ENCODE results near the gene DAD1. TPM values are rescaled to one million over a fixed set of nuclear protein-coding genes. Genes with fewer than 3 reads are reported as not detected.

The DAD1 gene
- 227 and 324 TPM in 2 replicates for total RNA-seq

DNA sequence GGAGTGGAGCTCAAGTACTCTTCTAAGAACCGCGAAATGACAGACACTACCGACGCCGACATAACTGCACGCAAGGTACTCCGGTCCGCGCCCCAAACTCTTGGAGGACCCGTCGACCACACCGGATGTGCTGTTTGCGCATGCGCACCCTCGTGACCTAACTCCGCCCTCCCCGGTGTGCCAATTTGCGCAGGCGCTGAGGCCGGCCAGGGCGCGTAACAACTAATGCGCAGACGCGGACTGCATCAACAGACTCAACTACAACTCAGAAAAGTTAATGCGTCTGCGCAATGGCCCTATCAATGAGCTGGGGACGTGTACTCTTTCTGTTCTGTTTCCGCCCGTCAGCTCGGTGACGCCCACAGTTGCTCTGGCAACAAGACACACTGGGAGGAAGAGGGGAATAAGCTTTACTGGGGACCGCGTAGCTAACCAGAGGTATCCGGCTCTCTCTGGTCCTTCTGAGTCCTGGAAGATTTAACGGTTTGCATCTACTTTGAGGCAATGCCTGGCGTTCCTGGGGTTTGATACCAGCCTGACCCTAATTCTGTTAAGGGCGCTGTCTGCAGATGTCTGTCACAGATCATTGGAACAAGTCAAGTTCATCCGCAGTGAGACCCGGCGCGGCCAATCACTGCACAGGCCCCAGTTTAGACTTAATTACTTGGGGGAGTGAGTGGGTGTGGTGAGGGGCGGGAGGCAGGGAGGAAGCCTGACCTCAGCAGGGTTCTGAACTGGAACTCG, at the start of gene DAD1:
Gene DAD1, minus strand, starts transcription at position 129 of the 744 bp plus-strand sequence. Its CDS starts 67 bp downstream, at position 62.

DNA sequence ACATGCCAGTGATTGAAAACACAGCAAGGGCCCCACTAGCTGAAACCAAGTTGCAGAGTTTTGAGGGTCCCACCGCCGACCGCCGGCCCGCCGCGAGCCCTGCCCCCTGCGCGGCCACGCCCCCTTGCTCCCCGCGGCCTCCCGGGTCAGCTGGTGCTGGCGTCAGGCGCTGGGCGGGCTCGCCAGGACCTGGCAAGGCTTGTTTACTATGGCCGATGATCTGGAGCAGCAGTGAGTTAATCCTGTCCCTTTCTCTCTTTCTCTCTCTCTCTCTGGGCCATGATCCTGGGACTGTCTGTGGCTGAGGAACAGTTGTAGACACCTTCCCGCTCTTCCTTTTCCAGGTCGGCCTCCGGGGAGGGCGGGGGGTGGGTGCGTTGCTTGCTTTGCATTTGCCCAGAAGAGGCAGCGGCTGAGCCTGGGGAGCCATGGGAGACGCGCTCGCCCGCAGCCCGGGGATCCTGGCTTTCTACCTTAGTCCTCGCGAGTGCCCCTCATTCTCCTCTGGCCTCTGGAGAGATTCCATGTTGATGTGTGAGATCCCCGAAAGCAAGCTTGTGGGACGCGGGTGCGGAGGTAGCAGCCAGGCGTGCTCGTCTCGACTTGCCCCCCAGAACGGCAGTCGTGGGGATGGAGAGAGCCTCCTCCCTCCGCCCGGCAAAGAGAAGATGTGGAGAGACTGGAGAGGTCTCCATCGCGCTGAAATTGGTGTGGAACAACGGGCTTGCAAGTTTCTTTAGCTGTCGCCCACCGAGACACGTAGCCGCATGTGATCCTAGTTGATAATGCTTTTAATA, 9.3 kb upstream of the DAD1 start, which contains the start of gene ABHD4:
Gene ABHD4, plus strand, starts transcription at position 202 of the 797 bp plus-strand sequence. Its CDS starts 7 bp downstream, at position 209.

Small RNAs within 50 kb of the gene (small RNA-seq; reads per million reads assigned to genes)
- gene TRAJ1 (ENCODE audit: low replicate concordance), result not detected
- gene TRAJ10 (ENCODE audit: low replicate concordance), result not detected
- not detected for gene TRAJ11 (ENCODE audit: low replicate concordance)
- gene TRAJ12 (ENCODE audit: low replicate concordance), result not detected
- gene TRAJ13 (ENCODE audit: low replicate concordance), result not detected
- gene TRAJ14 (ENCODE audit: low replicate concordance), result not detected
- not detected for gene TRAJ16 (ENCODE audit: low replicate concordance)
- gene TRAJ17 (ENCODE audit: low replicate concordance), result not detected
- not detected for gene TRAJ18 (ENCODE audit: low replicate concordance)
- gene TRAJ19 (ENCODE audit: low replicate concordance), result not detected
- not detected for gene TRAJ2 (ENCODE audit: low replicate concordance)
- not detected for gene TRAJ20 (ENCODE audit: low replicate concordance)
- gene TRAJ21 (ENCODE audit: low replicate concordance), result not detected
- not detected for gene TRAJ22 (ENCODE audit: low replicate concordance)
- not detected for gene TRAJ23 (ENCODE audit: low replicate concordance)
- gene TRAJ24 (ENCODE audit: low replicate concordance), result not detected
- not detected for gene TRAJ25 (ENCODE audit: low replicate concordance)
- not detected for gene TRAJ26 (ENCODE audit: low replicate concordance)
- not detected for gene TRAJ27 (ENCODE audit: low replicate concordance)
- gene TRAJ28 (ENCODE audit: low replicate concordance), result not detected
- not detected for gene TRAJ3 (ENCODE audit: low replicate concordance)
- not detected for gene TRAJ4 (ENCODE audit: low replicate concordance)
- gene TRAJ5 (ENCODE audit: low replicate concordance), result not detected
- gene TRAJ6 (ENCODE audit: low replicate concordance), result not detected
- not detected for gene TRAJ7 (ENCODE audit: low replicate concordance)
- not detected for gene TRAJ8 (ENCODE audit: low replicate concordance)
- gene TRAJ9 (ENCODE audit: low replicate concordance), result not detected

Other genes with a start within 250 kb of the DAD1 start
- gene ABHD4, start 9.1 kb upstream of the DAD1 start, total RNA-seq, result 11.6 and 45.7 TPM in 2 replicates
- gene OR6J1, start 55.1 kb upstream of the DAD1 start, total RNA-seq, result not detected in 2 replicates
- gene OXA1L, start 177.5 kb upstream of the DAD1 start, total RNA-seq, result 56.3 and 101 TPM in 2 replicates
- 7.4 and 26.5 TPM in 2 replicates for gene SLC7A7, start 226.2 kb upstream of the DAD1 start, total RNA-seq
- 35.5 and 42.1 TPM in 2 replicates for gene MRPL52, start 240.7 kb upstream of the DAD1 start, total RNA-seq
- gene MMP14, start 247.4 kb upstream of the DAD1 start, total RNA-seq, result 664 and 991 TPM in 2 replicates

Data from placental pericyte (primary cell).